ENCODE results near the gene GNAO1.
"Not testable (repeated sequence)": the region's sequence is repeated elsewhere in the genome, so short reads cannot be mapped to it uniquely, and the experiment has no call there.

GNAO1 gene

DNA sequence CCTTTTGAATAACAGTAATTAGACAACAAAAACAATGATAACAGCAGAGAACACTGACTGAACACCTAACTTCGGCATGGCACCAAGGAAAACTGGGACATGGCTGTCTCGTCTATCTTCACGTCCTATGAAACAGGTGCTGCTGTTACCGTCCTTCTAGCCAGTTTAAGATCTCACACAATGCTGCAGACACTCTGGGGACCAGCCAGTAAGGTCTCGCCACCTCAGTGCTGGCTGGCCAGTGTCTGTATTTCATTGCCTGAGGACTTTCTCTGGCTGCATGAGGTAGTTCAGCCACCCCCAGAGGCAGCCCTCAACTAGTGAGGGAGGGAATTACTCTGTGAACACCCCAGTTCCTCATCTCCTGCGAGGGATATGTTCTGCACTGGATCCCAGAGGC is 176.5 kb downstream of the GNAO1 start:
- H3K4me3 ChIP-seq (ENCODE audit: low read depth in 1 of 2, low read length in 2 of 2), result no peak overlapping the region
- H3K9ac ChIP-seq (ENCODE audit: low read depth in 1 of 2, low read length in 2 of 2), result no peak overlapping the region
- H3K9me3 ChIP-seq (ENCODE audit: control insufficient read depth in 1 of 2, low read length in 2 of 2), result no peaks in the 10 kb centered on the region
- H3K4me1 ChIP-seq (ENCODE audit: control insufficient read depth in 1 of 2, insufficient read depth in 2 of 2, low read length in 2 of 2), result no peaks in the 10 kb centered on the region
- peaks cover 35 to 66% of the 10 kb centered on the region in 2 donors for H3K36me3 ChIP-seq (ENCODE audit: control insufficient read depth in 1 of 2, insufficient read depth in 2 of 2, low read length in 2 of 2)
- no peaks in the 10 kb centered on the region for H3K27me3 ChIP-seq (ENCODE audit: control insufficient read depth in 1 of 2, insufficient read depth in 2 of 2, low read length in 2 of 2)
- H3K27ac ChIP-seq (ENCODE audit: low read depth, low read length), result no peak overlapping the region

DNA sequence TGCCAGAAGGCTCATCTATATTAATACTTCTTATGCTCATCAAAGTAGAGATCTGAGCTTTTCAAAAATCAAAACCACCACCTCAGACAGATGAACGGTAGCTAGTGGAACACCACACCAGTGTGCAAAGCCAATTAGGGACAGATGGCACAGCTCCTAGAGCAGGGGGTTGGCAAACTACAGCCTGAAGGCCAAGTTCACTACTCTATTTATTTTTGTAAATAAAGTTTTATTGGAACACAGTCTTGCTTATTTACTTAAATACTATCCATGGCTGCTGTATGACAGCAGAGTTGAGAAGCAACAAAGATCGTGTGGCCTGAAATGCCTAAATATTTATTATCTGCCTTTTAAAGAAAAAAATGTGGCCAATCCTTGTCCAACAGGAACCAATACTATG is 177.3 kb downstream of the GNAO1 start:
- H3K36me3 ChIP-seq (ENCODE audit: control insufficient read depth in 1 of 2, insufficient read depth in 2 of 2, low read length in 2 of 2), result peaks cover 27 to 62% of the 10 kb centered on the region in 2 donors
- H3K27ac ChIP-seq (ENCODE audit: low read depth, low read length), result no peak overlapping the region
- no peaks in the 10 kb centered on the region for H3K27me3 ChIP-seq (ENCODE audit: control insufficient read depth in 1 of 2, insufficient read depth in 2 of 2, low read length in 2 of 2)
- H3K9ac ChIP-seq (ENCODE audit: low read depth in 1 of 2, low read length in 2 of 2), result no peak overlapping the region
- H3K9me3 ChIP-seq (ENCODE audit: control insufficient read depth in 1 of 2, low read length in 2 of 2), result no peaks in the 10 kb centered on the region
- H3K4me3 ChIP-seq (ENCODE audit: low read depth in 1 of 2, low read length in 2 of 2), result no peak overlapping the region
- no peaks in the 10 kb centered on the region for H3K4me1 ChIP-seq (ENCODE audit: control insufficient read depth in 1 of 2, insufficient read depth in 2 of 2, low read length in 2 of 2)

DNA sequence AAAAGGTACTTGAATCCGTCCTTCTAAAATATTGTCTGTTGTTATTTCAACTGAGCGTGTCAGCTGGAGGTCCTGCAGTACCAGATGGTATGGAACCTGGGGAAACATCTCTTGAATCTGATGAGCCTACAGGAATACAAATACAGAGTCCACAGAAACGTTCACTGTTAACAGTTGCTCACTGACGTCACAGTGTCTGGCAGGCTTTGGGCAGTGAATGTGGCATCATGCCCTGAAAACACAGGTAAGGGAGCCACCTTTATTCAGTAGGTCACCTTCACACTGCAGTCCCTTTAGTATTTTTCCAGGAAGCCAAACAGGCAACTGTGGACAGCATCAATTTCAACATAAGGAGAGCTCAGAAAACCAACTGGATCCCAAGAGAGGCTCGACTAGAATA is 177.9 kb downstream of the GNAO1 start:
- Histone ChIP-seq H3K36me3 (ENCODE audit: control insufficient read depth in 1 of 2, insufficient read depth in 2 of 2, low read length in 2 of 2) (peaks cover 20 to 55% of the 10 kb centered on the region in 2 donors), H3K4me3 (ENCODE audit: low read depth in 1 of 2, low read length in 2 of 2) (no peak overlapping the region), H3K27ac (ENCODE audit: low read depth, low read length) (no peak overlapping the region), H3K4me1 (ENCODE audit: control insufficient read depth in 1 of 2, insufficient read depth in 2 of 2, low read length in 2 of 2) (no peaks in the 10 kb centered on the region), H3K9ac (ENCODE audit: low read depth in 1 of 2, low read length in 2 of 2) (no peak overlapping the region), H3K27me3 (ENCODE audit: control insufficient read depth in 1 of 2, insufficient read depth in 2 of 2, low read length in 2 of 2) (no peaks in the 10 kb centered on the region), H3K9me3 (ENCODE audit: control insufficient read depth in 1 of 2, low read length in 2 of 2) (no peaks in the 10 kb centered on the region)

DNA sequence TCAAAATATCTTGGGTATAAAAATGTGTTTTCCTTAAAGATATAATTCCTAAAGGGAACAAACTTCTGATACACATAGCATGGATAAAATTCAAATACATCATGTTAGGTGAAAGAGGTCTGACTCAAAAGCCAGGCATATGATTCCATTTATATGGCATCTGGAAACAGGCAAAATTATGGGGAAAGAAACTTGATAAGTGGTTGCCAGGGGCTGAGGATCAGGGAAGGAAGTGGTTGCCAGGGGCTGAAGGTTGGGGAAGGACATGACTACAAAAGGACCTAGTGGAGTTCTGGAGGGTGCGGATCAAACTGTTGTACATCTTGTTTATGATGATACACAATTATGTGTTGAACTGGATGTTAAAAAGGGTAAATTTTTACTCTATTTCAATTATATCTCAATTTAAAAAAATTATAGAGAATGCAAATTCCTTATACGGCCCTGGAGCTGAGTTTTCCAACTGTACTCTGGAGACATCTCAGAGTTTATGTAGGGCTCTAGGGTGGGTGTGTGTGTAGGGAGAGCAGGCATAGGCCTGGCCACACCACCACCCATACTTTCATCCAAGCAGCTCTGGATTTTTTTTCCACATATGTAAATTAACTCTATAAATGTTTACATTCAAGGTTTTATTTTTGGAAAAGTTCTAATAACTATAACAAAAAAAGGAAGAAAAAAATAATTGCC is 179.0 kb downstream of the GNAO1 start:
- H3K4me1 ChIP-seq (ENCODE audit: control insufficient read depth in 1 of 2, insufficient read depth in 2 of 2, low read length in 2 of 2), result no peaks in the 10 kb centered on the region
- H3K27ac ChIP-seq (ENCODE audit: low read depth, low read length), result no peak overlapping the region
- no peaks in the 10 kb centered on the region for H3K27me3 ChIP-seq (ENCODE audit: control insufficient read depth in 1 of 2, insufficient read depth in 2 of 2, low read length in 2 of 2)
- H3K36me3 ChIP-seq (ENCODE audit: control insufficient read depth in 1 of 2, insufficient read depth in 2 of 2, low read length in 2 of 2), result peaks cover 18 to 52% of the 10 kb centered on the region in 2 donors
- no peaks in the 10 kb centered on the region for H3K9me3 ChIP-seq (ENCODE audit: control insufficient read depth in 1 of 2, low read length in 2 of 2)
- no peak overlapping the region for H3K9ac ChIP-seq (ENCODE audit: low read depth in 1 of 2, low read length in 2 of 2)
- no peak overlapping the region for H3K4me3 ChIP-seq (ENCODE audit: low read depth in 1 of 2, low read length in 2 of 2)

DNA sequence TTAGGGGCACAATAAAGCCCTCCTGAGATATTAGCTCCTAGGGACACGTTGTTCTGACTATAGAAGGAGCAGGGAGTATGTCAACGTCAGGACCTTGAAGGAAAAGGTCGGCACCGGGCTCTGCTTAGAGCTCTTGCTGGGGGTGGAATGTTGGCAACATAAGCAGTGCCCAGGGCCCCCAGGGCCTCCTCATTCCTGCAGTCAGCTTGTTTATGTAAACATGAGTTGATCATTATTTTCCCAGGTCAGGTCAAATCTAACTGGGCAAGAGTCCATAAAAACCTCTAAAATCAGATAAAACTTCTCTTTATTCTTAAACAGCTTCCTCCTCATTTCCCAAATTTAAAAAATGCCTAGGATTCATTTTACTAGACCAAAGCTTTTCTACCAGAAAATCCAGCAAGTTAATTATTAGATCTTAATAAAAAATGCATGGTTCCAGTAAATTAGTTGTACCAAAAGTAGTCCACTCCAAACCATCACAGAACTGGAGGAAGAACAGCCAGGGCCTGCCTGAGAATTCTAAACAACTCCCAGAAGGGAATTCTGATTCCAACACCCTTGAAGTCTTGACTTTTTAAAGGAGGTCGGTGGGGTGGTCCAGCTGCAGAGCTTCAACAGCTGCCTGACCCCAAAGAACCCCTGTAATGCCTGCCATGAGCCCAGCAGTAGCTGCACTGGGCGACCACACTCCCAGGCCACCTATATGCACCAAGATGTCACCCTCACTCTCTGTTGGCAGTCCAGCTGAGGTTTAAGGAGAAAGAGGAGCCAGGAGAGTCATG is 179.8 kb downstream of the GNAO1 start:
- no peaks in the 10 kb centered on the region for H3K27me3 ChIP-seq (ENCODE audit: control insufficient read depth in 1 of 2, insufficient read depth in 2 of 2, low read length in 2 of 2)

DNA sequence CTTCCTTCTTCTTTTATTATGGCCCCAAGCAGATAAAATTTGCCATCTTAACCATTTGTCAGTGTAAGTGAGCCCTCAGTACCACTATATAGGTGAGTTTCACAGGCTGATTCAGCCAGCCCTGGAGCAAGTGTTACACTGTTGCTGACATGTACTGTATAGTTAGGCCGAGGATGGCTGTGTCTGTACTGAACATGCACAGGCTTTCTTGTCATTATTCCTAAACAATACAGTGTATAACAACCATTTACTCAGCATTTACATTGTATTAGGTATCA is 180.3 kb downstream of the GNAO1 start:
- H3K4me3 ChIP-seq (ENCODE audit: low read depth in 1 of 2, low read length in 2 of 2), result no peak overlapping the region
- H3K27ac ChIP-seq (ENCODE audit: low read depth, low read length), result no peak overlapping the region
- H3K36me3 ChIP-seq (ENCODE audit: control insufficient read depth in 1 of 2, insufficient read depth in 2 of 2, low read length in 2 of 2), result peaks cover 18 to 47% of the 10 kb centered on the region in 2 donors
- H3K9ac ChIP-seq (ENCODE audit: low read depth in 1 of 2, low read length in 2 of 2), result no peak overlapping the region
- no peaks in the 10 kb centered on the region for H3K4me1 ChIP-seq (ENCODE audit: control insufficient read depth in 1 of 2, insufficient read depth in 2 of 2, low read length in 2 of 2)
- no peaks in the 10 kb centered on the region for H3K27me3 ChIP-seq (ENCODE audit: control insufficient read depth in 1 of 2, insufficient read depth in 2 of 2, low read length in 2 of 2)
- no peaks in the 10 kb centered on the region for H3K9me3 ChIP-seq (ENCODE audit: control insufficient read depth in 1 of 2, low read length in 2 of 2)

More for the DNA sequence above, 179.8 kb downstream of the GNAO1 start:
- no peak overlapping the region for H3K9ac ChIP-seq (ENCODE audit: low read depth in 1 of 2, low read length in 2 of 2)
- no peak overlapping the region for H3K4me3 ChIP-seq (ENCODE audit: low read depth in 1 of 2, low read length in 2 of 2)
- H3K27ac ChIP-seq (ENCODE audit: low read depth, low read length), result no peak overlapping the region
- no peaks in the 10 kb centered on the region for H3K9me3 ChIP-seq (ENCODE audit: control insufficient read depth in 1 of 2, low read length in 2 of 2)
- H3K4me1 ChIP-seq (ENCODE audit: control insufficient read depth in 1 of 2, insufficient read depth in 2 of 2, low read length in 2 of 2), result no peaks in the 10 kb centered on the region
- peaks cover 18 to 50% of the 10 kb centered on the region in 2 donors for H3K36me3 ChIP-seq (ENCODE audit: control insufficient read depth in 1 of 2, insufficient read depth in 2 of 2, low read length in 2 of 2)

DNA sequence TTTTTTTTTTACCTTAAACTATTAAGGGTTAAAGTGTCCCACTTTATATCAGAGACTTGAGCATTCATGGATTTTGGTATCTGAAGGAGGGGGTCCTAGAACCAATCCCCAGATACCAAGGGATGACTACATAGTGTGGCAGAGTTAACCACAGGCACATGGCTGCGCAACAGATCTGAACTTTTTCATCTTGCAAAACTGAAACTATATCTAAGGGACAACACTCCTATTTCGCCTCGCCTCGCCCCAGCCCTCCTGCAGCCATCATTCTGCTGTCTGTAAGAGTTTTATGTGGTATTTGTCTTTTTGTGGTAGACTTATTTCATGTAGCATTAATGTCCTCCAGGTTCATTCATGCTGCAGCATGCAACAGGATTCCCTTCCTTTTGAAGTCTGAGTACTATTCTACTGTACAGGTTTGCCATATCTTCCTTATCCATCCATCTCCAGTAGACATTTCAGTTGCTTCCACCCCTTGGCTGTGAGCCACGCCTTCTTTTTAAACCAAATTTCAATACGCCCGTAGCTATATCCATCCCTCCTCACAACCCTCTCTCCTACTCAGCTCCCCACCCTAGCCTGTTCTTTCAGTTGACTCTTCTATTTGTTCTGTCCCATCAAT is 180.8 kb downstream of the GNAO1 start:
- Histone ChIP-seq H3K4me1 (ENCODE audit: control insufficient read depth in 1 of 2, insufficient read depth in 2 of 2, low read length in 2 of 2) (no peaks in the 10 kb centered on the region), H3K9me3 (ENCODE audit: control insufficient read depth in 1 of 2, low read length in 2 of 2) (no peaks in the 10 kb centered on the region), H3K9ac (ENCODE audit: low read depth in 1 of 2, low read length in 2 of 2) (no peak overlapping the region), H3K27me3 (ENCODE audit: control insufficient read depth in 1 of 2, insufficient read depth in 2 of 2, low read length in 2 of 2) (no peaks in the 10 kb centered on the region), H3K4me3 (ENCODE audit: low read depth in 1 of 2, low read length in 2 of 2) (no peak overlapping the region), H3K27ac (ENCODE audit: low read depth, low read length) (no peak overlapping the region), H3K36me3 (ENCODE audit: control insufficient read depth in 1 of 2, insufficient read depth in 2 of 2, low read length in 2 of 2) (peaks cover 18 to 42% of the 10 kb centered on the region in 2 donors)

DNA sequence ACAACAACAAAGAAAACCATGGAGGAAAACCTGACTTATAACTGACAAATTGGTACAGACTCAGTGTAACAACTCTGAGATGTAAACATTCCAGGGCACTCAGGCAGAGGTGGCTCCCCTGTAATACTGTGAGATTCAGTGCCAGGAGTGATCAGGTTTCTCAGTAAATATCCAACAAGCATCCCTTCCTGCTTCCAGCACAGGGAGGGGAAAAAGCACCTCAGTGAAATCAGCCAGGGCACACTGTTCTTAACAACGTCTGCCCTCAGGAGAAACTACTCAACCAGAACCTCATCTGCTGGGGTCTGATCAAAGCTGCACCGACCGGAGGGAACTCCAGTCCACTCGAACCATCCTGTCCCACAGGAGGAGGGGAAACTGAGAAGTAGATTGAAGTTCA is 181.7 kb downstream of the GNAO1 start:
- Histone ChIP-seq H3K9me3 (ENCODE audit: control insufficient read depth in 1 of 2, low read length in 2 of 2) (no peaks in the 10 kb centered on the region), H3K27ac (ENCODE audit: low read depth, low read length) (no peak overlapping the region), H3K4me3 (ENCODE audit: low read depth in 1 of 2, low read length in 2 of 2) (no peak overlapping the region), H3K27me3 (ENCODE audit: control insufficient read depth in 1 of 2, insufficient read depth in 2 of 2, low read length in 2 of 2) (no peaks in the 10 kb centered on the region), H3K9ac (ENCODE audit: low read depth in 1 of 2, low read length in 2 of 2) (no peak overlapping the region), H3K36me3 (ENCODE audit: control insufficient read depth in 1 of 2, insufficient read depth in 2 of 2, low read length in 2 of 2) (peaks cover 10 to 33% of the 10 kb centered on the region in 2 donors), H3K4me1 (ENCODE audit: control insufficient read depth in 1 of 2, insufficient read depth in 2 of 2, low read length in 2 of 2) (no peaks in the 10 kb centered on the region)

DNA sequence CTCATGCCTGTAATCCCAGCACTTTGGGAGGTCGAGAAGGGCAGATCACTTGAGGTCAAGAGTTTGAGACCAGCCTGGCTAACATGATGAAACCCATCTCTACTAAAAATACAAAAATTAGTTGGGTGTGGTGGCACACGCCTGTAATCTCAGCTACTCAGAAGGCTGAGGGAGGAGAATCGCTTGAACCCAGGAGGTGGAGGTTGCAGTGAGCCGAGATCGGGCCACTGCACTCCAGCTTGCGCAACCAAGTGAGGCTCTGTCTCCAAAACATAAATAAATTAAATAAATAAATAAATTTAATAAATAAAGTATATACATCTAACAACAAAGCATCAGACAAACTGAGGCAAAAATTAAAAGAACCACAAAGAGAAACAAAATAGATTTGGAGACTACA is 184.5 kb downstream of the GNAO1 start:
- not testable (repeated sequence) for H3K9me3 ChIP-seq (ENCODE audit: control insufficient read depth in 1 of 2, low read length in 2 of 2); H3K4me1 ChIP-seq (ENCODE audit: control insufficient read depth in 1 of 2, insufficient read depth in 2 of 2, low read length in 2 of 2); H3K9ac ChIP-seq (ENCODE audit: low read depth in 1 of 2, low read length in 2 of 2); H3K27ac ChIP-seq (ENCODE audit: low read depth, low read length); H3K27me3 ChIP-seq (ENCODE audit: control insufficient read depth in 1 of 2, insufficient read depth in 2 of 2, low read length in 2 of 2); H3K4me3 ChIP-seq (ENCODE audit: low read depth in 1 of 2, low read length in 2 of 2)
- H3K36me3 ChIP-seq (ENCODE audit: control insufficient read depth in 1 of 2, insufficient read depth in 2 of 2, low read length in 2 of 2), result peaks cover 0 to 39% of the 10 kb centered on the region in 2 donors

DNA sequence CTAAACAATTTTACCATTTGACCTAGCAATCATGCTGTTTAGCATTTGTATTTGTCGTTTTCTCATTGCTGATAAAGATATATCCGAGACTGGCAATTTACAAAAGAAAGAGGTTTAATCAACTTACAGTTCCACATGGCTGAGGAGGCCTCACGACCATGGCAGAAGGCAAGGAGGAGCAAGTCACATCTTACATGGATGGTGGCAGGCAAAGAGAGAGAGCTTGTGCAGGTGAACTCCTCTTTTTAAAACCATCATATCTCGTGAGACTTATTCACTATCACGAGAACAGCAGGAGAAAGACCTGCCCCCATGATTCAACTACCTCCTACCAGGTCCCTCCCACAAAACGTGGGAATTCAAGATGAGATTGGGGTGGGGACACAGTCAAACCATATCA is 187.8 kb downstream of the GNAO1 start:
- H3K27ac ChIP-seq (ENCODE audit: low read depth, low read length); H3K9me3 ChIP-seq (ENCODE audit: control insufficient read depth in 1 of 2, low read length in 2 of 2); H3K9ac ChIP-seq (ENCODE audit: low read depth in 1 of 2, low read length in 2 of 2); H3K27me3 ChIP-seq (ENCODE audit: control insufficient read depth in 1 of 2, insufficient read depth in 2 of 2, low read length in 2 of 2); H3K4me1 ChIP-seq (ENCODE audit: control insufficient read depth in 1 of 2, insufficient read depth in 2 of 2, low read length in 2 of 2); H3K4me3 ChIP-seq (ENCODE audit: low read depth in 1 of 2, low read length in 2 of 2): not testable (repeated sequence)
- peaks cover 22 to 61% of the 10 kb centered on the region in 2 donors for H3K36me3 ChIP-seq (ENCODE audit: control insufficient read depth in 1 of 2, insufficient read depth in 2 of 2, low read length in 2 of 2)

Data from duodenal mucosa (tissue), 2 donors.